SK-N-SH (cell line): Measurements from ENCODE around the gene ADCYAP1R1. TPM values are rescaled to one million over a fixed set of nuclear protein-coding genes. Genes with fewer than 3 reads are reported as not detected.

Experiments
- CTCF ChIA-PET: fragments of 300-600, 350-600 bp; formaldehyde crosslinking; extraction: SDS; loops from one replicate; lab custom pipeline; 2021; lab: Yijun Ruan, JAX
- POLR2A ChIA-PET: fragments of 350-600 bp; sonication (Branson Sonifier 250); formaldehyde crosslinking; extraction: SDS; loops from one replicate; lab custom pipeline; 2020; ENCODE audit warnings: antibody characterized with exemption, inconsistent platforms; lab: Yijun Ruan, JAX
- DNase-seq: peaks from one replicate; pipeline ENCODE4 v3.0.0; 2012
- H2AFZ ChIP-seq: fragments of 200-600 bp; sonication (generic); 2 replicates; pipeline ENCODE4 v1.8.1; 2016; ENCODE audit warnings: antibody characterized with exemption, mild to moderate bottlenecking, low read depth
- H3F3A ChIP-seq: fragments of 200-600 bp; sonication (generic); replicated peaks from 2 replicates; pipeline ENCODE3; 2016; ENCODE audit warnings: antibody characterized with exemption, mild to moderate bottlenecking; ENCODE audit not compliant: insufficient read depth
- H3K27ac ChIP-seq, 2 experiments: fragments of 200-500 bp in 1 of 2; fragments of 200-600 bp in 1 of 2; sonication (Bioruptor generic) in 1 of 2; sonication (generic), shearing (Covaris generic) in 1 of 2; 2 replicates each; pipeline versions ENCODE4 v1.5.1 to v1.6.1; 2014 to 2016; ENCODE audit warnings: low read depth in 2 of 2, inconsistent platforms in 1 of 2, low read length in 1 of 2, mild to moderate bottlenecking in 1 of 2, mixed read lengths in 1 of 2
- H3K27me3 ChIP-seq: fragments of 200-600 bp; sonication (generic), shearing (Covaris generic); 2 replicates; pipeline ENCODE4 v1.6.1; 2016; ENCODE audit warnings: mixed run types; ENCODE audit not compliant: insufficient read depth
- H3K36me3 ChIP-seq, 2 experiments: fragments of 200-500 bp in 1 of 2; fragments of 200-600 bp in 1 of 2; sonication (Bioruptor generic) in 1 of 2; sonication (generic) in 1 of 2; replicated peaks in 1 of 2; 2 replicates each; pipeline versions ENCODE3 to v1.5.1; 2014 to 2016; ENCODE audit warnings: low read length in 1 of 2, mild to moderate bottlenecking in 1 of 2; ENCODE audit not compliant: insufficient read depth in 2 of 2, control insufficient read depth in 1 of 2
- H3K4me1 ChIP-seq, 2 experiments: fragments of 200-500 bp in 1 of 2; fragments of 200-600 bp in 1 of 2; sonication (Bioruptor generic) in 1 of 2; sonication (generic), shearing (Covaris generic) in 1 of 2; 2 replicates each; pipeline versions ENCODE4 v1.5.1 to v1.6.1; 2014 to 2016; ENCODE audit warnings: low read depth in 1 of 2, low read length in 1 of 2, mixed run types in 1 of 2; ENCODE audit not compliant: insufficient read depth in 2 of 2, control insufficient read depth in 1 of 2
- H3K4me2 ChIP-seq: fragments of 200-600 bp; sonication (generic), shearing (Covaris generic); 2 replicates; pipeline ENCODE4 v1.6.1; 2017; ENCODE audit warnings: mixed run types
- H3K4me3 ChIP-seq, 2 experiments: fragments of 200-500 bp in 1 of 2; fragments of 200-600 bp in 1 of 2; sonication (Bioruptor generic) in 1 of 2; sonication (generic), shearing (Covaris generic) in 1 of 2; 2 replicates each; pipeline versions ENCODE4 v1.5.1 to v1.8.1; 2014 to 2016; ENCODE audit warnings: low read depth in 2 of 2, inconsistent platforms in 1 of 2, low read length in 1 of 2, mild to moderate bottlenecking in 1 of 2, mixed read lengths in 1 of 2, moderate library complexity in 1 of 2
- H3K79me2 ChIP-seq: fragments of 200-600 bp; sonication (generic); 2 replicates; pipeline ENCODE4 v1.8.1; 2017; ENCODE audit warnings: mild to moderate bottlenecking; ENCODE audit not compliant: insufficient read depth
- H3K9ac ChIP-seq: fragments of 200-600 bp; sonication (generic); 2 replicates; pipeline ENCODE4 v1.6.1; 2017; ENCODE audit warnings: mixed run types
- H3K9me2 ChIP-seq: fragments of 200-600 bp; sonication (generic); 2 replicates; pipeline ENCODE4 v1.6.1; 2017; ENCODE audit warnings: mixed run types
- H3K9me3 ChIP-seq: fragments of 200-600 bp; sonication (generic); 2 replicates; pipeline ENCODE4 v1.6.1; 2017; ENCODE audit warnings: mixed run types, mild to moderate bottlenecking, moderate library complexity
- H4K20me1 ChIP-seq: fragments of 200-600 bp; sonication (generic); 2 replicates; pipeline ENCODE4 v1.6.1; 2017; ENCODE audit warnings: mild to moderate bottlenecking, mixed run types; ENCODE audit not compliant: insufficient read depth
- CHD2 ChIP-seq: fragments of 150-350 bp; IDR thresholded peaks from 2 replicates; pipeline ENCODE4 v1.6.1; 2018; ENCODE audit warnings: low read length; ENCODE audit not compliant: partially characterized antibody
- CTCF ChIP-seq: fragments of 200-600 bp; sonication (generic); IDR thresholded peaks from 2 replicates; pipeline ENCODE4 v1.6.1; 2017; ENCODE audit warnings: antibody characterized with exemption, mild to moderate bottlenecking, moderate library complexity
- ELF1 ChIP-seq: IDR thresholded peaks from 2 replicates; pipeline ENCODE4 v1.4.0; 2012
- FOXM1 ChIP-seq: IDR thresholded peaks from 2 replicates; pipeline ENCODE4 v1.4.0; 2012; ENCODE audit warnings: low read depth, mild to moderate bottlenecking
- GABPA ChIP-seq: IDR thresholded peaks from 2 replicates; pipeline ENCODE4 v1.4.0; 2012; ENCODE audit warnings: low read depth, mild to moderate bottlenecking
- JUND ChIP-seq: IDR thresholded peaks from 2 replicates; pipeline ENCODE4 v1.4.0; 2012
- NFIC ChIP-seq: IDR thresholded peaks from 2 replicates; pipeline ENCODE4 v1.4.0; 2012; ENCODE audit warnings: borderline replicate concordance
- POLR2AphosphoS5 ChIP-seq: IDR thresholded peaks from 2 replicates; pipeline ENCODE4 v1.6.1; 2012; ENCODE audit warnings: low read depth, low read length
- TEAD4 ChIP-seq: IDR thresholded peaks from 2 replicates; pipeline ENCODE4 v1.4.0; 2012; ENCODE audit warnings: mild to moderate bottlenecking, borderline replicate concordance; ENCODE audit not compliant: insufficient read depth
- ZBTB33 ChIP-seq: IDR thresholded peaks from 2 replicates; pipeline ENCODE4 v1.4.0; 2012; ENCODE audit warnings: low read depth, borderline replicate concordance
- WGBS: methylation state at CpG from one replicate; pipeline ENCODE4 v1.1.6; 2017; ENCODE audit warnings: low lambda C conversion rate; 5-methylcytosine and 5-hydroxymethylcytosine counted together
- polyA plus RNA-seq, 3 experiments: library from polyadenylated mRNA; depleted of rRNA; stranded (reverse); fragments of >200 nt; gene quantifications; 2 replicates each; pipeline ENCODE4 v1.2.3, GENCODE V29; 2012

ADCYAP1R1 gene
- polyA plus RNA-seq, 1 of the 3 experiments (the other 2 are of a cell fraction), result 0.08 TPM

DNA sequence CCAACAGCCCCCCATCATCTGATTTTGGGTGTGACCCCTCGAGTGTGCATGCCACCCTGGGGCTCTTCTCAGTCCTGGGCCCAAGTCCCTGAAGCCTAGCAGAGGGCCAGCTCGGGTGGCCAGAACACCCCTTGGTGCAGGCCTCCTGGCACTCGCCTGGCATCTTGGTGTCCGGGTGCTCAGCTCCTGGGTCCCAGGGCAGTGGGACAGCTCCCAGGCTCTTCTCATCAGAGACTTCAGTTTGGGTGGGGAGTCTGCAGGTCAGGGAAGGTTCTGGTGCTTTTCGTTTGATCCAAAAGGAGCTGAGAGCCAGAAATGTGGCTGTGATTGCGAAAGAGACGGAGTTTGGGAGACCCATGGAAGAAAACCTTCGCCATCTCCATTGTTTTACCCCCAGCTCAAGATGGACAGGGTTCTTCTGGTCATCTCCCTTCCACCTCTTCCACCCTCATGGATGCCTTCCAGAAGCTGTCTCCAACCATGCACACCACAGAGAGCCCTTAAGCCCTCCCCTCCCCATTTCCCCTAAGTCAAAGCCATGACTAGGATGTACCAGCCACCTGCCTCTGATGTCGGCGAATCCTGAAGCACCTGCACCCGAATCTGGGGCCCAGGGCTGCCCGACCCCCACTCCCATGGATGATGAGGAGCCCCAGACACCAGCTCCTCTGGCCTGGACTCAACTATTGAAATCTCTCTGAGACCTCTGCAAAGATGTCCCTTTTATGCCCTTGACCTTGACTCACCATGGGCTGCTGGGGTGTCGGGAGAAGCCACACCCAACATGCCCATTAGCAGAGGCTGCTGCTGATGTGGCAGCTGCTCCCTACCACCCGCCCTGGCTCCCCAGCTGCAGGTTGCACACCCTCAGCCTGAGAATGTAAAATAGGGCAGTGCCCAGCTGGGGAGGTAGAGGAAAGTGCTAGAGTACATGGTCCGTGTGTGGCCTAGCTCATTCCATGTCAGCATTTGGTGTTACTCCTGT lies 55.3 kb downstream of the ADCYAP1R1 start:
- WGBS, result 40% methylated on average over 14 of the region's 15 CpGs
- peaks cover 9% of the 10 kb centered on the region for H3K27me3 ChIP-seq
- H3F3A ChIP-seq, result no peaks in the 10 kb centered on the region
- no peak overlapping the region for H3K4me2 ChIP-seq
- no peaks in the 10 kb centered on the region for H4K20me1 ChIP-seq
- H3K4me3 ChIP-seq, result no peak overlapping the region
- no peaks in the 10 kb centered on the region for H3K9me2 ChIP-seq
- no peaks in the 10 kb centered on the region for H3K4me1 ChIP-seq
- TF ChIP-seq ELF1 (no peak), ZBTB33 (no peak)
- TF ChIP-seq, all 33 proteins: peak for 0
- no peaks in the 10 kb centered on the region for H3K79me2 ChIP-seq
- H3K9ac ChIP-seq, result no peak overlapping the region
- no peaks in the 10 kb centered on the region for H3K9me3 ChIP-seq
- CTCF ChIA-PET, result interaction anchor here (1.1 to 24.6 kb wide), 7 partner anchors 16 to 169 kb away, joined by 3 to 344 read pairs (median 5); partner anchors contain the start of gene ADCYAP1R1
- H3K36me3 ChIP-seq, result no peaks in the 10 kb centered on the region
- H2AFZ ChIP-seq, result no peak overlapping the region
- H3K27ac ChIP-seq, result no peak overlapping the region
- DNase-seq, result no peak
- POLR2A ChIA-PET, result interaction anchor here (1.6 kb wide), 1 partner anchor 9 kb away, joined by 3 read pairs; no protein-coding TSS in a partner anchor

GRCh38 chr7:31108097-31108657 lies 56.1 kb downstream of the ADCYAP1R1 start:
- no peak overlapping the region for H3K4me3 ChIP-seq
- no peaks in the 10 kb centered on the region for H3F3A ChIP-seq
- H3K27me3 ChIP-seq, result peaks cover 9% of the 10 kb centered on the region; the same call in 1 of the 2 replicates
- no peak overlapping the region for H3K4me2 ChIP-seq
- no peaks in the 10 kb centered on the region for H3K79me2 ChIP-seq
- no peaks in the 10 kb centered on the region for H4K20me1 ChIP-seq
- WGBS, result 0% methylated on average over 1 of the region's 1 CpG
- ChIA-PET CTCF (interaction anchor here (1.1 to 24.6 kb wide), 6 partner anchors 15 to 170 kb away, joined by 3 to 344 read pairs (median 6); partner anchors contain the start of gene ADCYAP1R1), POLR2A (interaction anchor here (1.6 kb wide), 1 partner anchor 10 kb away, joined by 3 read pairs; no protein-coding TSS in a partner anchor)
- H3K9me2 ChIP-seq, result no peaks in the 10 kb centered on the region
- H3K9ac ChIP-seq, result no peak overlapping the region
- no peaks in the 10 kb centered on the region for H3K9me3 ChIP-seq
- H3K27ac ChIP-seq, result no peak overlapping the region
- TF ChIP-seq FOXM1 (no peak), JUND (no peak), TEAD4 (no peak), POLR2AphosphoS5 (no peak), CHD2 (no peak), CTCF (no peak), ELF1 (no peak), GABPA (no peak), ZBTB33 (no peak), NFIC (no peak)
- no peaks in the 10 kb centered on the region for H3K36me3 ChIP-seq
- no peak for DNase-seq
- no peaks in the 10 kb centered on the region for H3K4me1 ChIP-seq
- H2AFZ ChIP-seq, result no peak overlapping the region
